A673 (cell line): ENCODE results near the gene SHMT1.

Experiments used
- EZH2 ChIP-seq: fragments of 200-600 bp; sonication (generic); IDR thresholded peaks from 2 replicates; pipeline ENCODE4 v1.6.1; 2017; ENCODE audit warnings: borderline replicate concordance, low read depth, mild to moderate bottlenecking, mixed read lengths, antibody characterized with exemption, low read length; ENCODE audit not compliant: poor library complexity, severe bottlenecking
- TF ChIP-seq, protein P1 (sequence below): fragments of 300-800, 200-600 bp; sonication (generic); conservative IDR thresholded peaks from 2 replicates; pipeline ENCODE4 v1.5.1; 2017; ENCODE audit warnings: low read depth, mild to moderate bottlenecking, antibody characterized with exemption, low read length, moderate library complexity, mixed read lengths

- TF ChIP-seq, protein P1, sequence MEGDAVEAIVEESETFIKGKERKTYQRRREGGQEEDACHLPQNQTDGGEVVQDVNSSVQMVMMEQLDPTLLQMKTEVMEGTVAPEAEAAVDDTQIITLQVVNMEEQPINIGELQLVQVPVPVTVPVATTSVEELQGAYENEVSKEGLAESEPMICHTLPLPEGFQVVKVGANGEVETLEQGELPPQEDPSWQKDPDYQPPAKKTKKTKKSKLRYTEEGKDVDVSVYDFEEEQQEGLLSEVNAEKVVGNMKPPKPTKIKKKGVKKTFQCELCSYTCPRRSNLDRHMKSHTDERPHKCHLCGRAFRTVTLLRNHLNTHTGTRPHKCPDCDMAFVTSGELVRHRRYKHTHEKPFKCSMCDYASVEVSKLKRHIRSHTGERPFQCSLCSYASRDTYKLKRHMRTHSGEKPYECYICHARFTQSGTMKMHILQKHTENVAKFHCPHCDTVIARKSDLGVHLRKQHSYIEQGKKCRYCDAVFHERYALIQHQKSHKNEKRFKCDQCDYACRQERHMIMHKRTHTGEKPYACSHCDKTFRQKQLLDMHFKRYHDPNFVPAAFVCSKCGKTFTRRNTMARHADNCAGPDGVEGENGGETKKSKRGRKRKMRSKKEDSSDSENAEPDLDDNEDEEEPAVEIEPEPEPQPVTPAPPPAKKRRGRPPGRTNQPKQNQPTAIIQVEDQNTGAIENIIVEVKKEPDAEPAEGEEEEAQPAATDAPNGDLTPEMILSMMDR = no peak
- no peak for TF ChIP-seq EZH2
Measured at GRCh38 chr17:18331879-18332278, 31.5 kb downstream of the SHMT1 start.
